ENCODE results near the gene NHEJ1.

The NHEJ1 gene

DNA sequence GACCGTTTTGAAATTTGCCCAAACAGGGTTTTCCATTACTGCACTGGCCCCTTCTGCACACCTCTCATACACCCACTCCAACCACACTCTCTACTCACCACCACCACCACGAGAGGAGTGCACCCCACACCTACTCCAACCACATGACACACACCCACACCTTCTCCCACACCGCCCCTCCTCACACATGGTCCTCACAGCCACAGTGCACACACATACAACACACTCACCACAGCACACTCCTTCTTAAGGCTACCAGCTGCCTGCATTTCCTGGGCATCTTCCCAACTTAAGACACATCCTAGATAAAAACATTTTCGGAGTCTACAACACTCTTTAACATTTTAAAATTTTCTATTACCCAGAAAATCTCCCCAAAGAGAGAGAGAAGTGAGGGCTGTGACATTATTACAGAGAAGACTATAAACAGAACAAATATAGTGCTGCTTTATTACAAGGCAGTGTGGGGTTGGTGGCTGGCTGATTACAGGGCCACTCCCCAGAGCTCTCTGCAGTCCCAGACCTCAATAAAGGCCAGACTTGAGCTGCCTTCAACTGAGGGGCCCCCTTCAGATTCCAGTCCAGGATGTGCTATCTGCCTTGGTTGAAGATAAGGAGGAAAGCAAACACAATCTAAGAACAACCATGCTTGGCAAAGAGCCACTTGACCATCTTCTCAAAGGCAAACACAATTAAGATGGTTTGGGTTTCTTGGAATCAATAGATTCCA, 36.1 kb downstream of the NHEJ1 start:
- no peak for DNase-seq
- H3K4me1 ChIP-seq: no peaks in the 10 kb centered on the region; the same call in 1 of the 2 replicates
- no peak overlapping the region for H3K4me3 ChIP-seq (ENCODE audit: low read depth, low read length)
- no peaks in the 10 kb centered on the region for H3K36me3 ChIP-seq
- TF ChIP-seq, protein P1, sequence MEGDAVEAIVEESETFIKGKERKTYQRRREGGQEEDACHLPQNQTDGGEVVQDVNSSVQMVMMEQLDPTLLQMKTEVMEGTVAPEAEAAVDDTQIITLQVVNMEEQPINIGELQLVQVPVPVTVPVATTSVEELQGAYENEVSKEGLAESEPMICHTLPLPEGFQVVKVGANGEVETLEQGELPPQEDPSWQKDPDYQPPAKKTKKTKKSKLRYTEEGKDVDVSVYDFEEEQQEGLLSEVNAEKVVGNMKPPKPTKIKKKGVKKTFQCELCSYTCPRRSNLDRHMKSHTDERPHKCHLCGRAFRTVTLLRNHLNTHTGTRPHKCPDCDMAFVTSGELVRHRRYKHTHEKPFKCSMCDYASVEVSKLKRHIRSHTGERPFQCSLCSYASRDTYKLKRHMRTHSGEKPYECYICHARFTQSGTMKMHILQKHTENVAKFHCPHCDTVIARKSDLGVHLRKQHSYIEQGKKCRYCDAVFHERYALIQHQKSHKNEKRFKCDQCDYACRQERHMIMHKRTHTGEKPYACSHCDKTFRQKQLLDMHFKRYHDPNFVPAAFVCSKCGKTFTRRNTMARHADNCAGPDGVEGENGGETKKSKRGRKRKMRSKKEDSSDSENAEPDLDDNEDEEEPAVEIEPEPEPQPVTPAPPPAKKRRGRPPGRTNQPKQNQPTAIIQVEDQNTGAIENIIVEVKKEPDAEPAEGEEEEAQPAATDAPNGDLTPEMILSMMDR (IDR thresholded peaks at IDR 0.05; ENCODE audit: low read depth, low read length): no peak
- H3K9me3 ChIP-seq: no peaks in the 10 kb centered on the region
- no peaks in the 10 kb centered on the region for H3K27me3 ChIP-seq

DNA sequence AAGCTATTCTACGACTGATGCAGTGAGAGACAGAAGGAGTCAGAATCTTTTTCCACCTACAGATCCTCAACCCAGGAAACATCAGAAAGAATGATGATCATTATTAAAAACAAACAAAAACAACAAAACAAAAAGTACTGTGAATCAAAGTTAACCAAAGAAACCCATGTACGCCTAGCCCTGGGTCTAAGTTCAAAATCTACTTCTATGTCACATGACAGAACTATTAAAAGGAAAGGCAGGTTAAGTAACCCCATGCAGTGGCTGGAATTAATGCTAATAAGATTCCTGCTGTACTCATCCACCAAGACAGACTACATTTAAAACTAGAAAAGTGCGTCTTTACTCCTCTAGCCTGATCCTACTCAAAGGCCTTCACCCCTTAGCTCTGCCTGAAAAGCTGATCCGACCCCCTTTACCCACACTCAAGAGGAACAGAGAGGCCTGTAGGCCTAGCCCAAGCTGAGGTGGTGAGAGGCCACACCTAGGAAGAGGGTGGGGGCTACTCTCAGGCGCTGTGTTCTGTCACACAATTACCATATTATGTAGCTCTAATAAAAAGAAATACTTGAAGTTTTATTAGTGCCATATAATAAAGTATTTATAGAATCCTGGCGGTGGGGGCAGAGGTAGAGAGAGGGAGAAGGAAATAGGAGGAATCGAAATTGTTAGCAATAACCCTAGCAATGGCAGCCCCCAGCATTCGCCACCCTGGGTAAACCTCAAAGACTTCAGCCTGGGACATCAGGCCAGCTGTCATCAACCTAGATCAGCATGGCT, 37.1 kb downstream of the NHEJ1 start:
- no peak for DNase-seq
- H3K4me3 ChIP-seq (ENCODE audit: low read depth, low read length): no peak overlapping the region
- H3K9me3 ChIP-seq: no peaks in the 10 kb centered on the region
- H3K27me3 ChIP-seq: no peaks in the 10 kb centered on the region
- TF ChIP-seq, protein P1 (IDR thresholded peaks at IDR 0.05; ENCODE audit: low read depth, low read length): no peak
- no peaks in the 10 kb centered on the region for H3K36me3 ChIP-seq
- H3K4me1 ChIP-seq: no peaks in the 10 kb centered on the region; the same call in 1 of the 2 replicates

DNA sequence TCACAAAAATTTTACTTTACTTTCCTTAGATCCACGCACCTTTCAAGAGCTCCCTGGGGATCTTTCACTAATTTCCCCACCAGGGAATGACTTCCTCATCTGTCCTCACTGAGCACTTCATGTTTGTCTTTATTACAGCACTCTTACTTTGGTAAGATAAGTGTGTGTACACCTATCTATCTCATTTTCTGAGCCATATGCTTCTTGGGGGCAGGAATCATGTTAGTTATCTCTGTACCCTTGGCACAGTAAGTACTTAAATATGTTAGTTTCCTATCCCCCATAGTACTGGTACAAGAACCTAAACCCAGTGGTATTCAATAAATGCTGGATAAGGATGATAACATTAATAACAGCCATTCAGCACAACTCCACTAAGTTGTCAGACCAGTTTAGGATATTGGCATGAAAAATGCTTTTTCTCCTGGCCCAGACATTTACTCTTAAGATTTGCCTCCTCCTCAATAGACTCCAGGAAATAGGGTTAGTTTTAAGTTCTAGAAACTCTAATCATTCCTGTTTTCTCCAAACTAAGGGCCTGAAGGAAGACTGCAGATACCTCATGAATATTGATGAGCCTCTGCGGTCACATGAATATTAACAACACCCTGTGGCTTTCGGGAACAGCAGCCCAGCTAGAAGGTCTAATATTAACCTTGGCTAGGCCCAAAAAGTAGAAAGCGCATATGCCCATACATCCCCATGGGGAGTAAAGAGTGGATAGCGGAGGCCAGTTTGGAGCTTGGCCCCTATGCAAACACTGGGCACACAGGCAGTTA, 38.2 kb downstream of the NHEJ1 start:
- no peaks in the 10 kb centered on the region for H3K36me3 ChIP-seq
- H3K4me3 ChIP-seq (ENCODE audit: low read depth, low read length): no peak overlapping the region
- no peaks in the 10 kb centered on the region; the same call in 1 of the 2 replicates for H3K4me1 ChIP-seq
- TF ChIP-seq, protein P1 (IDR thresholded peaks at IDR 0.05; ENCODE audit: low read depth, low read length): no peak
- H3K27me3 ChIP-seq: no peaks in the 10 kb centered on the region
- no peaks in the 10 kb centered on the region for H3K9me3 ChIP-seq
- DNase-seq: no peak

DNA sequence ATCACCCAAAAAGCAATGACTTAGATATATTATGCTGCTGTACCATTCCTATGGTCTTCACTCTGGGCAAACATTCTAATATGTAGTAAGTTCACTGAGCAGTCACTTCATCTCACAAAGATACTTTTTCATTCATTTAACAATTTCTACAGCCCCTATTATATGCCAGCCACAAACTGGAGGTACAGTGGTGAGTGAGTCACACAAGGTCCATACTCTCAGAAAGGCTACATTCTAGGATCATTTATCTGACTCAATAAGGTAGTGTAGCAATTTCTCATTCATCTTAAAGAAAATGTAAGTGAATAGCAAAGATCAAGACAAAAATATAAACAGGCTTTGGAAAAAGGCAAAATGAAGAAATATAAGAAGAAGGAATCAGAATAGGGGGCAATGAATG, 40.5 kb downstream of the NHEJ1 start:
- no peak for DNase-seq
- TF ChIP-seq, protein P1 (IDR thresholded peaks at IDR 0.05; ENCODE audit: low read depth, low read length): no peak
- Histone ChIP-seq H3K27me3 (no peaks in the 10 kb centered on the region), H3K4me1 (peaks cover 2% of the 10 kb centered on the region; the same call in 1 of the 2 replicates), H3K4me3 (ENCODE audit: low read depth, low read length) (no peak overlapping the region), H3K36me3 (no peaks in the 10 kb centered on the region), H3K9me3 (no peaks in the 10 kb centered on the region)

DNA sequence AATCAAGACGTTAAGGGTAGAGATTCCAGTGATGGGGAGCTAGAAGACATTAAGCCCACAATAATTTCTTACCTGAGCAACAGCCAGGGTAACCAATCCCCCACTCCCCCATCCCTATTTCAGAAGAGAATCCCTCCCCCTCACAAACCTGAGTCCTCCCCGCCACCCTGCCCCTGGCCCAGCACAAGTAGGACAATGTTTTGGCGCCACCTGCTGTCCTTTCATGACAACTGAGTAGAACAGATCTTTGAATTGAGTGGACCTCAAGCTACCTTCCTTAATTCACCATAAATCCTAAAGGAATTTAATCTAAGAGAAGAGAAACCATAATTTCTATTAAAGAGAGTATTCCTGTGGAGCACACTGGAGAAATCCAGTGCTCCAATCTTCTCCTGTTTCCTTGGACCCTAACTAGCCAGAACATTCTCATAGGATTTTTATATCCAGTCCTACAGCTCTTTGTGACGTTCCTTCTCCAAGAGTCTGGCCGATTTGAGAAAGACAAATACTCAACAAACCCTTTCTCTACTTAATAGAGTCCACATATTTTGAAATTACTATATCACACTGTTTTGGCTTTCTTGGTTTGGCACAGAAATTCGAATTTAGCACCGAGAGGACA, 41.1 kb downstream of the NHEJ1 start:
- DNase-seq: peak; percentile 83
- H3K27me3 ChIP-seq: no peaks in the 10 kb centered on the region
- TF ChIP-seq, protein P1 (IDR thresholded peaks at IDR 0.05; ENCODE audit: low read depth, low read length): peak; percentile 88
- H3K4me3 ChIP-seq (ENCODE audit: low read depth, low read length): no peak overlapping the region
- H3K4me1 ChIP-seq: peaks cover 2% of the 10 kb centered on the region; the same call in 1 of the 2 replicates
- H3K36me3 ChIP-seq: no peaks in the 10 kb centered on the region
- H3K9me3 ChIP-seq: no peaks in the 10 kb centered on the region

Measured in BE2C (cell line).